SKM-1 treated with dmso at 0.1 percent for 144 hours (cell line): ENCODE measurements around the gene TTC17.
"Not testable (repeated sequence)": the region's sequence is repeated elsewhere in the genome, so short reads cannot be mapped to it uniquely, and the experiment has no call there.

Experiments used
- DNase-seq: peaks from one replicate; lab custom pipeline; 2025; ENCODE audit not compliant: unreplicated experiment; lab: John Stamatoyannopoulos, UW

Gene TTC17

DNA sequence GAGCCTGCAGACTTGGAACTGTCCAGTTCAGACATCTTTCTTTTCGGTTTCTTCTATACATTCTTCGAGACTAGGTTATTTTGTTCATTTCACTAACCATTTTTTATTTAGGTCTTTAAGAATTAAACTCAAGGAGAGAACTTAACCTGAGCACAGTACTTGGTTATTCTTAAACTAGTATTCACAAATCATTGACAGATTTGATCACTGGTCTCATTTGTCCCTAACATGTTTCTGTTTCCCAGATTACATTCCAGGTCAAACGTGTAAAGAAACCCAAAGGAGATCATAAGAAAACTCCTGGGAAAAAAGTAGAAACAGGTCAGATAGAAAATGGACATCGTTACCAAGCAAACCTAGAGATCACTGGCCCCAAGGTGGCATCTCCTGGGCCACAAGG, 85.1 kb downstream of the TTC17 start:
- no peak for DNase-seq

DNA sequence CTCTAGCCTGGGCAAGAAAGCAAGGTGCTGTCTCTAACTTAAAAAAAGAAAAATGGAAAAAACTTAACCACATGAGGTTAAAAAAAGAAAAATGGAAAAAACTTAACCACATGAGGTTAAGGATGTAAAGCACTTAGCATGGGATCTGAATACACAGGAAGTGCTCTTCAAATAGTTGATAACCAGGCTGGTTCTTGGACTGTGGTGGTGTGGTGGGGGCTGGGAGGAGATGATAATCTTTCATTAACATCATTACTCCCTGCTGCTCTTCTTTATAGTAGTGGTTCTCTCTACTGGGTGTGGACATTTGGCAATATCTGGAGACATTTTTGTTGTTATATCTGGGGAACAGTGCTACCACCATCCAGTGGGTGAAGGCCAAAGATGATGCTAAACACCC, 88.4 kb downstream of the TTC17 start:
- DNase-seq, result no peak

DNA sequence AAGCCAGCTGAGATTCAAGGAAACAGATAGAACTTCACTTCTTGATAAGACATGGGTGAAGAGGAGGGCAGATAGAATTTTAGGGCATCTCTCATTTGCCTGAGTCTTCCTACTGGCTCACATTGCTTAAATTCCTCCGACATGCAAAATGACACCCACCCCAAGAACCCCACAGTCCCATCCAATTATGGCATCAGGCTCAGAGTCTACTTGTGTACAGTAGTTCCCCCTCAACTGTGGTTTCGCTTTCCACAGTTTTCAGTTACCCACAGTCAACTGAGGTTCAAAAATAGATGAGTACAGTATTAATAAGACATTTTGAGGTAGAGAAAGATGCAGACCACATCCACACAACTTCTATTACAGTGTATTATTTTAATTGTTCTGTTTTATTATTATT, 99.8 kb downstream of the TTC17 start:
- DNase-seq, result no peak

DNA sequence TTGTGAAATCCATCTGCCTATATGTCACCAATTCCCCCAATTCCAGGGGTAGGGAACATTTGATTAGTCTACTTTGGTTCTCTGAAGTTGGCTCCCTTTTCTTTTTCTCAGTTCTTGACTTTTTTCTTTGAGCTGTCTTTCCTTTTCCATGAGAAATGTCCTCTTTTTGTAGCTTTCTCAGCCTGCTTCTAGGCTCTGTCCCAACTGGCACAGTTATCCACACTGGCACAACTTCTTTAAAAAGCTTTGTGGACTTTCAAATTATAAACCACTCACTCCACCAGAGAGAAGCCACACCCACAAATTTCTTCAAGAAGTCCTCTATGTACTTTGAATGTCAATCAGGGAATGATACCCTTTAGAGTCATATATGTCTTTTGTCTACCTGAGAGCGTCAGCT, 100.5 kb downstream of the TTC17 start:
- DNase-seq, result no peak

DNA sequence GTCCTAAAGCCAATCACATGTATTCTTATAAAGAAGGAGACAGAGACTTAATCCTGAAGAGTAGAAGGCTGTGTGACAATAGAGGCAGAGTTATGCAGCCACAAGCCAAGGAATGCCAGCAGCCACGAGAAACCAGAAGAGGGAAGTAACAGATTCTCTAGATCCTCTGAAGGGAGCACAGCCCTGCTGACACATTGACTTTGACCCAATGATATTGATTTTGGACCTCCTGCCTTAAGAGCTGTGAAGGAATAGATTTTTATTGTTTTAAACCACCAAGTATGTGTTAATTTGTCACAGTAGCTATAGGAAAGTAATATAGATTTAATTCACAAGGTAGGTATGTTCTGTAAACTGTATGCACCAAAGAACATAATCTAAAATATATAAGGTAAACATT, 103.6 kb downstream of the TTC17 start:
- DNase-seq, result no peak

DNA sequence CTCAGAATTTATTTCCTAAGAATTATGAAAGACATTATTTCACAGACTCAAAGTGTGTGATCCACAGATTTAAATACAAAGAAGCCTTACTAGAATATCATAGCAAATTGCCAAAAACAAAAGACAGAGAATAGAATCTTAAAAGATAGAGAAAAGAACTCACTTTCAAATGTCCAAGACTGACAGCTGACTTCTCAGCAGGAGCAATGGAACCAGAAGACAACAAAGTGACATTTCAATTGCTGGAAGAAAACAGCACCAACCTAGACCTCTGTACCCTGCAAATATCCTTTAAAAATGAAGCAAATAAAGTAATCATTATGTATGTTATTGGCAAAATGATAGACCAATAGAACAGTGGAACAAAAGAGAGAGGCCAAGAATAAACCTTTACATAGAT, 109.2 kb downstream of the TTC17 start:
- DNase-seq, result no peak

DNA sequence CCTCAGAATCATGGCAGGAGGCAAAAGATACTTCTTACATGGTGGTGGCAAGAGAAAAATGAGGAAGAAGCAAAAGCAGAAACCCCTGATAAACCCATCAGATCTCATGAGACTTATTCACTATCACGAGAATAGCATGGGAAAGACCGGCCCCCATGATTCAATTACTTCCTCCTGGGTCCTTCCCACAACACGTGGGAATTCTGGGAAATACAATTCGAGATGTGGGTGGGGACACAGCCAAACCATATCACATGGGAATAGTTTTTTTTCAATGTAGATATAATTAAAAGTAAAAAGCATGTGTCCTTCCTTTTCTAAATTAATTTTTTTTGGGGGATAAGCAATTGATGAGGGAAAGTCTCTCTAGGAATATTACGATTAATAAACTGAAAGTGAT, 118.8 kb downstream of the TTC17 start:
- DNase-seq, result not testable (repeated sequence)

DNA sequence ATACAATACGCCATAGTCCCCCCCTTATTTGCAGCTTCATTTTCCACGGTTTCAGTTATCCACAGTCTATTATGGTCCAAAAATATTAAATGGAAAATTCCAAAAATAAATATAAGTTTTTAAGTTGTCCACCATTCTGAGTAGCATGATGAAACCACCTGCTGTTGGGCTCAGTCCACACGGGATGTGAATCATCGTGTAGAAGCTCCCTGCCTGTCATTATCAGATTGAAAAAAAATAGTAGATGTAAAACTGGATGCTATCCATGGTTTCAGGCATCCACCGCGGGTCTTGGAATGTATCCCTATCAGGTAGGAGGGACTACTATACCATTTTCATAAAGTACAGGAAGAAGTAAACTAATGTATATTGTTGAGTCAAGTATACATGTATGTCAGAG, 127.4 kb downstream of the TTC17 start:
- no peak for DNase-seq

DNA sequence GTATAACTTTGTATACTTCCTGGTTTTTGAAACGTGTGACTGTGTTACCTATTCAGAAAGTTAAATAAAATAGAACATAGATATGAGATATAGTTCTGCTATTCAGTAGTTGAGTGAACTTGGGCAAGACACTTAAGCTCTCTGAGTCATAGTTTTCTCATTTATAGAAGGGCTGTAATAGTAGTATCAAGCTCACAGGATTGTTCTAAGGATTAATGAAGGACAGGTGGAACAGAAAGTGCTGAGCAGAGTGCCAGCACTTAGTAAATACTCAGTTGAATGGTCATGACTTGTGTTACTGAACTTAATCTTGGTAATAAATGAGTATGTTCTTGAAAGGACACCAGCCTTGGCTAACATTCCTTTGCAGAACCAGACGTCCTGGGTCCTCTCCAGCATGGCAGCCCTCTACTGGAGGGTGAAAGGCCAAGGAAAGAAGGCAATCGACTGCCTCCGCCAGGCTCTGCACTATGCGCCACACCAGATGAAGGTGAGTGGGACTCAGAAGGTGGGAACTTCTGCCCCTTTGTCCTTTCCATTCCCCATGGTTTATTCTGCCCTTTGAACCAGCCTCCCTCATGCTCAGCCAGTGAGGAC, 131.2 kb downstream of the TTC17 start:
- DNase-seq, result no peak

DNA sequence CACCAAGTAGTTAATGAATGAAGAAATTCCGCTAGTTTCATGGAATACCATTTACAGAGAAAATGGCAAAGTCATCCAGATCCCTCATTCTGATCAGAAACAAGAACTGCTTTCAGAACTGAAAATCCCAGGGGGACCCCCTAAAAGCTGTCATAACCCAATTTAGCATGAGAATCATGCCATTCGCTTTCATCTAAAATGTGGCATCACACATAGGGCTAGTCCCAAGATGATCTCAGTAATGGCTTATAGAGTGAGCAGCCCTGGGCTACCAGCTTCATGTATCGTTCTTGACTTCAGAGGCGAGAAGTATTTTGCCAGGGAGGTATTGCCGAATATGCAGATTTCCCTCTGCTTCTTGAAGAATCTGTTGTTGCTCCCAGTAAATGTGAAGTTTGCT, 134.0 kb downstream of the TTC17 start:
- DNase-seq, result no peak

DNA sequence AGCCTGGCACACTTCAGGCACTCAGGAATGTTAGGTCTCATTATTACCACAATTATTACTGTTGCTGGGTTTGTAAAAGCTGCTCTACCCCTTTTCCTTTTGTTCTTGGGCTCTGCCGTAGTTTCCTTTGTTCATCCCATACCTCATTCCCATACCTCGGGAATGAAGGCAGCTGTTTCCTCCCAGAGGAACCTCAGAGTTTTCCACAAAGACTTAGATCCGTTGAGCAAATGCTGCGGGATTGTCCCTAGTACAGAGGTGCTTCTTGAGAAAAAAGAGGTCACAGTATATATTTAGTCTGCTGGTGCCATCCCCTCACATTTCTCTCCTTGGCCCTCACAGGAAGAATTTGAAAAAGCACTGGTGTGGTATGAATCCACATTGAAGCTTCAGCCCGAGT, 134.7 kb downstream of the TTC17 start:
- DNase-seq, result no peak

DNA sequence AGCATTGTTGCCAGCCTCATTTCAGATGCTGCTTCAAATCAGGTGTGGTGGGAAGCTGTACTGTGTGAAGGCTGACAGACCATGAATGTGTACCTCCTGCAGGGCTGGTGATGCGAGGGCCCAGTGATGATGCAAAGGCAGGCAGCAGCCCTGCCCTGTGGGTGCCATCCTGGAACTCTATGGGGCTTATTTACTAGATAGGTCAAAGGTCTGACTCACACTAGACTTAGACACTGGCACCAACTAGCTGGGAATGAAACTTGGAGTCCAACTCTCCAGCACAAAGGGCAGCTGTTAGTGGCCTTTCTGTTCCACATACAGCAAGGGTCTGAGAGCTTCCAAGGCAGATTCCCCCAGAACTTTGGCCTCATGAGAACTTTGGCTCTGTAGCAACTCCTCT, 138.4 kb downstream of the TTC17 start:
- no peak for DNase-seq

DNA sequence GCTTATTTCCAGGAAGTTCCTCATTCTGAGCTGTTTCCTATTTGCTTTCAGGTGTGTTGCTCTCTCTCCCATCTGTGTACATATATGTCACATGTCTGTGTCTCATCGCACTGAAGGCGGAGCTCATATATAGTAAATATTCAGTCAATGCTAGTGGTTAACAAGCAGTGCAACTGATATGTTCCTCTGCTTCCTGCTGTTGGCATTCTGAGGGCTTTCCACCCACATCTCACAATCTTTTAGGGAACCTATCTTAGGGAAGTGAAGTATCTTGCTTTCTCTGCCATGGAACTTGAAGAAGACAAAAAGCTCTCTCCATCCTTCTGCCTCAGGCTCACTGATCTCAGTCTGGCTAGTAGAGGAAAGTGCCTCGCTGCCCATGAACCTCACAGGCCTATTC, 139.8 kb downstream of the TTC17 start:
- no peak for DNase-seq

DNA sequence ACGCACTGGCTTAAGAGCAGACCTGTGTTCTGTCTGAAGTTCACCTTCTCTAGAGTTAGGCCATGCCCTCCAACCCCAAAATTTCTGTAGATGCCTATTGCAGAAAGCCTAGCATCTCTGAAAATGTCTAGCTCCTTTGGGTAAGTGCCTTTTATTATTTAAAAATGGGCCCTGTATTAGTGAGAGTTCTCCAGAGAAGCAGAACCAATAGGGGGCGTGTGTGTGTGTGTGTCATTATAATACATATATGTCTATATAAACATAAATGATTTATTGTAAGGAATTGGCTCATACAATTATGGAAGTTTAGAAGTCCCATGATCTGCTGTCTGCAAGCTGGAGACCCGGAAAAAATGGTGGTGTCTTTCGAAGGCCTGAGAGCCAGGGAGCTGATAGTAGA, 144.7 kb downstream of the TTC17 start:
- DNase-seq, result no peak

DNA sequence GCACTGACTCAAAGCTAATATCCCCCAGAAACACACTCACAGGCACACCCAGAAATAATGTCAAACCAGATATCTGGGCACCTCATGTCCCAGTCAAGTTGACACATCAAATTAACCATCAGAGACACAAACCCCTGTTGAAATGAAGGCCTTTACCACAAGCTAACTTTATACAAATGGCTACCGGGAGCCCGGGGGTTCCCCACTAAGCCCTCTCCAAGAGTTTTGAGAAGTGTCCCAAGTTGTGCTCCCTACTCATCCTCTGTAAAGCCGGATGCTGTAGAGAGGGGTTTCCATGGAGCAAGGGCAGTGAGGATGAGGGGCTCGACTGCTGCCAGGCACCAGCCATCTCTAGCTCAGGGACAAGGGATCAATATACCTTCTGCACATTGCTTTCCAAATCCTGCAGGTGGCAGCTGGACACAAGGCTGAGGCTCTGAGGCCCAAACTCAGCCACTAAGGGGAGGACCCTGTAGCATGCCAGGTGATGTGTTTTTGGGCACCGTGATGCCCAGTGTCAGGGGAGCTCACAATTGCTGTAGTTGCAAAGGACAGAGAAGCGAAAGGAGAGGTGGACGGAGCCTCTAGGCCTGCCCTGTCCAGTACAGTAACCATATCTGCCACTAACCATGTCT, 145.7 kb downstream of the TTC17 start:
- no peak for DNase-seq

DNA sequence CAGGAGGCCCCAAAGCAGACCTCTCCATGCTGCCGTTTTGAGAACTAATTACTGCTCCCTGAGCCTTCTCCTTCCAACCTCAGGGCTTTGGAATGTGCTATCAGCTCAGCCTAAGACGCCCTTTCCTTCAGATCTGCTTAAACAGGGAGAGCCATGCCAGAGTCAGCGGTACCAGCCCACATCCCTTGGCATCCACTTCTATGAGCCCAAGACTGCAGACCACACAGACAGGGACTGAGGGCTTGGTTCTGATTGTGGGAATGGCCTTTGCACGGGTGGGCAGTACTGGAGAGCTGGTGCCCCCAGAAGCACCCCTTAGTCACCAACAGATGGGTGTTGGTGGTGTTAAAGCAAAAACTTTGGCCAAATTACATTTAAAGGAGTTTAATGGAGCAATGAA, 146.5 kb downstream of the TTC17 start:
- no peak for DNase-seq

DNA sequence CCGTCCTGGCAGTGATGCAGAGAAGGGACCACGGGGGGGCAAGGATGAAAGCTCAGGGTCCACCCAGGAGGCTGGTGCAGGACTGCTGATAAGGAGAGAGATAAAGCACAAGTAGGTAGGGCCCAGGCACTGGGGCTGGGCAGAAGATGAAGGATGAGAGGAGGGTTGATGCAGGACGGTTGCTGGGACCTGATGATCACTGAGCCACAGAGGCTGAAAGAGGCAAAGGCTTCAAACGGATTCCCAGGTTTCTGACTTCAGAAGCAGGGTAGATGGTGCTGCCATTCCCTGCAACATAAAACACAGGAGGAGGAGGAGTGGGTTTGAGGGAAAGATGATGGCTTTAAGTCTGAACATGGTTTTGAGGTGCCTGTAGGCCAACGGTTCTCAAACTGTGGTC, 148.5 kb downstream of the TTC17 start:
- no peak for DNase-seq

DNA sequence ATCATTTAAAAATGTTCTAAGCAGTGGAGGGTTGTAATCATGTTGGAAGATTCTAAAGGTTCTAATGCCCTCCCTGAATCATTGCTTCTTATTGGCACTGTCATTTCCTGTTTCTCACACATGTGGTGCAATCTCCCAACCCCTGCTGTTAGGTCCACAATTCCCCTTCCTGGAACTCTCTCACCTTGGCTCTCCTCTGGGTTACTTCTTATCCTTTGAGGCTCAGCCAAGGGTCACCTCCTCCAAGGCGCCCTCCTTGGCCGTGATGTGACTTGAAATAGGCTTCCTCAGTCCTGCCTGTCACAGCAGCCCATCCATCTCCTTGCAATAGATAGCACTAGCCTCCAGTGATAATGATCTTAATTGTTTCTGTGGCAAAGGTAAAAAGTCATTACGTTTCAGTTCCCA, 149.8 kb downstream of the TTC17 start:
- DNase-seq, result no peak

DNA sequence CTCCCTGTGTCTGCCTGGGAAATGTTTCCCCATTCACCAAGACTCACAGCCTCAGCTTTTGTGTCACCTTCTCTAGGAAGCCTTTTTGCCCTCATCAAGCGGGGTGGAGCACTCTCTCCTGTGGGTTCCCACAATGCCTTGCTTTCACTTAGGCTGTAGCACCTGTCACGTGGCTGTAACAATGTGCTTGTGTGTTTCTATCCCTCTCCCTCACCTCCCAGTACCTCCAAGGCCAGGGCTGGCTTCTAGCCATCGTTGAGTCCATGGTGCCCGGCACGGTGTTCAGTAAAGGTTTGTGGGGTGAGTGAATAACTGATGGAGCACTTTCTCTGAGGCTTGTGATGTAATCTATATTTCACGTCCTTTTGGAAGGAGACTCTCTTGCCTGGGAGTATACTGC, 153.2 kb downstream of the TTC17 start:
- no peak for DNase-seq

DNA sequence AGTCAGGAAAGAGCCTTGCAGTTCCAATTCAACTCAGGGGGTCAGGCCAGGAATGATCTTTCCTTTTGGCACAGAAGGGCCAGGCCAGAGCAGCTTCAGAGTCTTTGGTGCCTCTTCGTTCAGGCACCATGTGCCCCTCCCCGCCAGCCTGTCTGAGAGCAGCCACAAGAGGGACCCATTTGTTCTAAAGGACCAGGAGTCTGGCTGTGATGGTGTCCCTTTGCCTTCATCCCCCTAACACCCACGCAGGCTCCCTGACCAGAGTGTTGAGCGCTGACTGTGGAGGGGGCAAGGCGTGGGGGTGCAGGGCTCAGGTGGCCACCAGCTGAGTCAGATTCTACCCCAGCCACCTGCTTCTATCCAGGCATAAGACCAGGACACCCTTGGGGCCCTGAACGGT, 156.4 kb downstream of the TTC17 start:
- no peak for DNase-seq

DNA sequence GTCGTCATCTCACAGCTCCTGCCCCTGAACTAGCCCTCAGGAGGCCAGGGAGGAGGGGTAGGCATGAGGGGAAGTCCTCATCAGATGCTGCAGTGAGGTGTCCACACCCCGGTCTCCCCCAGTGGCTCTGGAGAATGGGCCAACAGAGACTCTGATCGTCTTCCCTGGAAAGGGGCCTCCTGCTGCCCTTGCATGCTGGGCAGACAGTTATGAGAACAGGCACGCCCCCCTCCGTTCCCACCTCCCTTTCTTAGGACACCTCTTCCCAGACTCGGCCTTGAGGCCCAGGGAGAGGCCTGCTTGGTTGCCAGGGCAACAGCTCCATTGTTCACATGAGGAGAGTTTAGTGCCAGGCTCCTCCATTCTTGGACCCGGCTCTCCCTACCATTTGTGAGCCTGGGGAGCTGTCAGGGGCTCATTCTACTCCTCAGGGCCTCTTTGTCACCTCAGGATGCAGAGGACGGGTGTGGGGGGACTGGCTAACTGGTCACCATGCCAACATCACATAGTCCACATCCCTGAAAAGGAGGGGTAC, 157.7 kb downstream of the TTC17 start:
- no peak for DNase-seq

DNA sequence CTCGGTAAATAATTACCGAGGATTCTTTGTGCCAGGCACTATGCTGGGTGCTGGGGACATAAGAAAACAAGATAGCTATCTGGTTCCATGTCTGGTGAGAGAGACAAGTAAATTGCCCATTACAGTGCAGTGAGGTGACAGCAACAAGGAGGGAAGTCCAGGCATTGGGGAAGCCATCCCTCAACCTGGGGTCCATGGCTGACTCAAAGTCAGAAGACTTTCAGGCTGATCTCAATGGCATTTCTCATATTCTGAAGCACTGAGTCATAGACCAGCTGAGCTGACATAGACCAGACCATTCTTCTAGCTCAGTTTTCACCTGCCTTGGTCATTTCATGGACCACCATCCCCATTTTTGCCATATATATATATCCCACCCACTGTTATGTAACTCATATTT, 158.8 kb downstream of the TTC17 start:
- no peak for DNase-seq
